ENCODE results near the gene GRM8.

GRM8 gene

DNA sequence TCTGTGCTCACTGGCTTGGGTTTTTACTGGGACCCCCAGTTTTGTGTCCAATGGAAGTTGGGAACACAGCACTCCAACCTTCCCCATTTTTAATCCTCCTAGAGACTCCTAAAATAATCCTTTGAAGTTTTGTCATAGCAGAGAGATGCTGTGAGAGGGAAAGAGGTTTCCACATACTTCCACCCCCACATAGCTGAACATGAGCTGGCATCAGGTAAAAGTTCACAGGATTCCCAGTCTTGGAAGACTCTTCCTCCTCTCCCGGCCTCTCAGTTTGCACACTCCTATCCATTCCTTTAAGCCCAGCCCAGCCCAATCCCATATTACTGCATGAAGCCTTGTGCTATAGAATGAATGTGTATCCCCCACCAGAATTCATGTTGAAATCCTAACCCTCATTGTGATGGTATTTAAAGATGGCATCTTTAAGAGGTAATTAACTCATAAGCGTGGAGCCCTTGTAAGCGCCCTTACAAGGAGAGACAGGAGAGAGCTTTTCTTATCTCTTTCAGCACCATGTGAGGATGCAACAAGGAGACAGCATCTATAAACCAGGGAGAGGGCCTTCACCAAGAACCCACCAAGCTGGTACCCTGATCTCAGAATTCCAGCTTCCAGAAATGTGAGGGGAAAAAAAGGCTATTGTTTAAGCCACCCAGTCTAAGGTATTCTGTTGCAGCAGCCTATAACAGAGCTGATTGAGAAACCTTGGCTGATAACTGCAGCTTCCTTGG is 22.4 kb downstream of the GRM8 start:
- no peak for DNase-seq (ENCODE audit: low read depth)

DNA sequence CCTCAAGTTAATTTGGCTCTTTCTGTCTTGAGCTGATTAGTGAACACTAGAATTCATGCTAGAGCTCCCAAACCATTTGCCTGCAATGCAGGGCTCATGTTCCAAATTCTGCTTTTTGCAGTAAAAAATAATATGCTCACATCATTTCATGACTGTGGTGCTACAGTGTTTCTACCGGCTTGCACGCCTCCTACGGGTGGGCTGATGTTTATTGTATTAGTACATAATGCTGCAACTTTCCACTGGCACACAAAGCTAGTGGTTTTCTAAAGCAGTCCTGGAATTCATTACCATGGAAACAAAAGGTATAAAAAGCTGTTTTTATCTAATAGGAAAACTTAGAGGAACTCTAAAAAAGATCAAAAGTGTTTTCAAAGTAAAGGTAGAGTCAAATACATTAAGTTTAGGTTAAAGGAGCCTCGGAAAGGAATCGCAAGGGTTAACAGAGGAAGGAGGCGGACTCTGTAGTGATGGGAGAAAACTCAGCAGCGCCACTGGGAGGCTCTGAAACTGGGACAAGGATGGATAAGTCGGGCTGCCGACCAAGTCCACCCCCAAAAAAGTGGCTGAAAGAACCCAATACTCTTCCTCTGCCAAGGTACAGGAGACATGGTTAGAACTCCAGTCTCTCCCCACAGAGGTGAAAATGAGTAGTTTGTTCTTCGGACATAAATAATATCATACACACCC is 25.9 kb downstream of the GRM8 start:
- DNase-seq (ENCODE audit: low read depth): no peak

DNA sequence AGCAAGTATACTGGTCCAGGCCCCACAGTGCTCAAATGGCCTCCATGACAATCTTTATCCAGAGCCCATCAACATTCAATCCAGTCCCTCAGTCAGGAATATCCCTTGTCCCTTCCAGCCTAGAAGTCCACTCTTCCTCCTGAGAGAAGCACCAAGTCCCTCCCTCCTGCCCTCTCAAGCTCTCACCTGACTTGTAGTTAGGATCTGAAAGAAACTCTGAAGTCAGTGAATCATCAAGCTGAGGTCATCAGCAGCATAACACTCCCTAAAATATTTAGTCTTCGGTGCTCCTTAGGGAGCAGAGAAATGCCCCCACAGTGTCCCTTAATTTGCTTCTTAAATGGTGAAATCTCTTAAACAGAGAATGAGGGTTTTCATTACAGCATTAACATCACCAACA is 31.0 kb downstream of the GRM8 start:
- no peak for DNase-seq (ENCODE audit: low read depth)

DNA sequence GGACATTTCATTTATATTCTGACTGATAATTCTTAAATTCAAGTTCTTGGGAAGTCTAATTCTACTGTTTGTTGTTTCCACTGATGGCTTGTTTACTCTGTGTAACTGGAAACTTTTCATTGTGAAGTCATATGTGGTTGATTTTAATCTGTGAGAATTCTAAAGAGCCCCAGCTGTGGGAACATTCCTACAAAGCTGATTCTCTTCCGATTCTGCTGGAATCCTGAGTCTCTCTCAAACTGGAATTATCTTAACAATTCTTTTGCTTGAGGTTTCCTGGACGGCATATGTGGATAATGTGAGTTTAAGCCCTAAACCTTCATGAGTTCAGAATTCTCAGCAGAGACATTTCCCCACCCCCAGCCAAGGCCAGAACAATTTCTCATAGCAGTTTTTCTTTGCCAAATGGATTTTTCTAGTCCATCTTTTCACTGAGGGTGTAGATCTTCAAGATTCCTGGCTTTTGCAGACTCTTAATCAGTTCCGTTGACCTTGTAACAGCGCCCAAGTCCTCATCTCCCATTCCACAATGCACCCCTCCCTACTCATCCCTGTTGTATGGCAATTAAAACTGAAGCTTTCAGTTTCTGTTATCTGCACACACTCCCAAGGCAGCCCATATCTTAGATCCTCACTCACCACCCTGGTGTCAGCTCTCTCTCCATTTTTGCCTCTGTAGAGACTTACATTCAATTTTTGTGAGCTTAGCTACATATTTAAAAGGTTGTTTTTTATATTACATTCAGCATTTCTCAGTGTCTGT is 37.6 kb downstream of the GRM8 start:
- no peak for DNase-seq (ENCODE audit: low read depth)

DNA sequence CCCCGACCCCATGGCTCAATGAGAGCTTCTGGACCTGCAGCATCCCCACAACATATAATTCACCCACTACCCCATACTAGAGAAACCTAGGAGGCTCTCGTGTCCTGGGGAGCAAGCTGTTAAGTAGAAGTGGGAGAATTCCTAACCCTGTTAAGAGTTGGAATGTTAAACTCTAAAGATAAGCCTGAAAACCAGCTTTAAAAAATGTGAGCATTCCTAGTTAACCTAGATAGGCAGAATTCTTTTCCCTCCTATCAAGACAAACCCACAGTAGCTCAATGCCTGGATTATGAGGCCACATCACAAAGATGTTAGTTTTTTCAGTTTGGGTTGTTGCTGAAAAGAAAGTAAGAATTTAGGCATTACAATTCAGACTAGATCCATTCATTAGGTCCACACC is 42.9 kb downstream of the GRM8 start:
- DNase-seq (ENCODE audit: low read depth): no peak

DNA sequence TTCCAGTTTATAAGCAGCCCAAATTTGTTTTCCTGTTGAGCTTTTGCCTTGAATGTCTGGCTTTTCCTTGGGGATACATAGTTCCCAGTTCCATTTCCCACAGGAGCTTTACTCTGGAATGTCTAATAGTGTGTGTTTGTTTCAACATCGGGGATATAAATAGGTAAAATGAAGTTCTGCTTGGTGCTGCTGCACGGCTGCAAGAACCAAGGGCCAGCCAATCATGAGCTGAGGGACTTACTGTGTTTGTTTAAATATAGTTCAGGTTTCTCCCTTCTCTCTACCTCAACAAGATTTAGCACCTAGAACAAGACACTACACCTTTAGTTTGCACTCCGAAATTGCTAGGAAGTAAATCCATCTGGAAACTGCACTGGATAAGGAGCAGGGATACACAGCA is 43.9 kb downstream of the GRM8 start:
- no peak for DNase-seq (ENCODE audit: low read depth)

DNA sequence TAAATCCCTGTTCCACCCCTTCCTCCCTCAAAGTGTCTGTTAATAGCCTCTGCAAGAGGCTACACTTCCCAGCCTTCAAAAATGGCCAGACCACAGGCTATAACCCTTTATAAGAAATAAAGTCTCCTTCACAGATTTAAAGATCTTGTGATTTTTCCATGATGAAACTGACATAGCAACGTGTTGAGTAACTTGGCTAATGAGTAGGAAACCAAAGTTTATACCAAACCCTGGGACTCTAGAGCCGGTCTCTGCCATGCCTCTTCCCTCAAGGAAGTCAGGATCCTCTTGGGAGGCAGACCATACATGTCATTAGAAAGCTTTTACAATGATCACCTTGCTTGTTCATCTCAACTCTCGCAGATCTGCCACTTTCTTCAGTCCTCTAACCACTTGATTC is 44.4 kb downstream of the GRM8 start:
- no peak for DNase-seq (ENCODE audit: low read depth)

DNA sequence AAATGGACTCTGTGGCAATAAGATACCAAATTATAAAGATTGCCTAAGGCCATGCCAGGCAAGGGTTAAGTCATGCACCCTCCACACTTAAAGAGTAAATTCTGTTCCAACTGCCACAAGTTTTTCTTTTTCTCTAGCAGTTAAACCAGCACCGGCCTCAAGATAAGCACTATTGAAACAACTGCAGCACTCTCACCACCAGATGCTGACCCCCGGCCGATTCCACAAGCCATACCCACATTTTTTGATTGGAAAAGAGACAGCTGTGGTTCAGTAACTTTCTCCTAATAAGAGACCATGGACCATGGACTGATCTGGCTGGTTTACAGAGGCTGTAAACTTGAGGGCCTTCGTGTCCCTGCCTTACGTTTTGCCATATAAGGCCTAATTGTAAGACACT is 44.9 kb downstream of the GRM8 start:
- DNase-seq (ENCODE audit: low read depth): no peak

DNA sequence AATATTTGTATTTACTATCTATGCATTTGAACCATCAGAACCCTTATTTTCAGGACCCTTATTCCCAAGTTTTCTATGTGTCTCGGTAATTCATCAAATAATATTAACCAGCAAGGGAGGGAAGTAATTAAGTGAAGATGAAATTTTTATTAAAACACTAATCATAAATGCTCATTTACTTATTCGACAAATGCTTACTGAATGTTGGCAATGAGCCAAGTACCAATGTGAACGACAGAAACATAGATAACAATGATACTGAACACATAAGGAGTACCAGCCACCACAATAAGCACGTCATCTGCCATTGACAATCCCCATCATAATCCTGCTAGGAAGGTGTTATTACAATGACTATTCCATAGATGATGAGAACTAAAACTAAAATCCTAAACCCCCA is 45.5 kb downstream of the GRM8 start:
- DNase-seq (ENCODE audit: low read depth): no peak

DNA sequence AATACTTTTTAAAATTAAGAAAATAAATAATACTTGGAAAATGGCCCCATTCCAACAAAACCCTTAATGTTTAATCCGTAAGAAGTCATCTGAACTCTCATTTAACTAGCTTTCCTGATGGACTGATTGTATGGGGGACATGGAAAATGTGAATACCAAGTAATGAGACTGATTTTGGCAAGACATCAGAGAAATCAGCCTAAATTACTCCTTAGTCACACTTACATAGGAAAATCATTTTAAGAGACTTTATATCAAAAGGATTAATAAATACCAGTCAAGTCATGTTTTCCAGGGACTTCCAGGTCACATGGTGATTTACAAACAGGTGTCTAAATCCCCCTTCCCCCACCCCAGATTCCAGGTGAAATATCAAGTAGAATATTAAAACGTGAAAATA is 58.2 kb downstream of the GRM8 start:
- DNase-seq (ENCODE audit: low read depth): no peak

DNA sequence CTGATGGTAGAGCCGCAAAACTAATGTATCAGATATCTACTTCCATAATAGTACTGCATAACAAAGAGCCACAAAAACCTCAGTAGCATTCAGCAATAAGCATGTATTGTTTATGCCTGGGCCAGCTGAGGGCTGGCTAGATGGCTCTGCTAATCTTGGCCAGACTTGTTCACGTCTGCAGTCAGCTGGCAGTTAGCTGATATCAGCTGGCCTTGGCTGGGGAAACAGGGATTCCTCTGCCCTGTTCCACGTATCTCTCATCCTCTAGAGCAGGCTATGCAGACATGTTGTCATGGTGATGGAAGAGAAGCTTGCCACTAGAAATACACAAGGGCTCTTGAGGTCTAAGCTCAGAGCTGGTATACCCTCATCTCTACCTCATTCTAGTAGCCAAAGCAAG is 62.9 kb downstream of the GRM8 start:
- DNase-seq (ENCODE audit: low read depth): no peak

DNA sequence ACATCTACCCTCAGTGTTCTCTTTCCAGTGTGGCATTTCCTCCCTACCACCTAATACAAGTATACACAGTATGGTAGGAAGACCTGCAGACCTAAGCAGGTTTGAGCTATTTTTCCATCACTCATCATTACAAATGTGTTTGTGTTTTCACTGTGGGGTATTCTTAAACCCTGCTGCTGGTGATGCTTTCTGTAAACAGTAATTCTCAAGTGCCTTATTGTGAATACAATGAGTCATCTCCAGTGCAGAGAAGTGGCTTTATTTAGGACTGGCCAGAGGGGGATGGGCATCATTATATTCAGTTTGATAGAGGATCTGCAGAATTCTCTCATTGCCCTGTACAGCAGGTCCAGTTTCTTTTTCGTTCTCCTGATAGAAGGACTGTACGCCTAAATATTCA is 63.7 kb downstream of the GRM8 start:
- DNase-seq (ENCODE audit: low read depth): no peak

DNA sequence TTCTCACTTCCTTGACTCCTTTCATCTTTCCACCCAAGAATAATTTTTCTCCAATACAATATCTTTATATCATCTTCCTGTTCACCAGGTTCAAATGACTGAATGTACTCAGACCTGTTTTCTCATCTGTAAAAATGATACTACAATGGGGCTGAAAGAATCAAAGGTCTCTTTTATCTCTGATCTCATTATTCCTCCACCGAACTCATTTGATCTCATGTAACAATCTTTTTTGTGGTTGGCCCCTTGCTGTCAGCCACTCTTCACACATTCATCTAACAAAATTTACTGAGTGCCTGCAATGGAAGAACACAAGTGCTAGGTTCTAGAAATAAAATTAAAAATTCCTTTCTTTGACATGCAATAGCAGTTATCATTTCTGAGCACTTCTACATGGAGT is 65.0 kb downstream of the GRM8 start:
- DNase-seq (ENCODE audit: low read depth): no peak

DNA sequence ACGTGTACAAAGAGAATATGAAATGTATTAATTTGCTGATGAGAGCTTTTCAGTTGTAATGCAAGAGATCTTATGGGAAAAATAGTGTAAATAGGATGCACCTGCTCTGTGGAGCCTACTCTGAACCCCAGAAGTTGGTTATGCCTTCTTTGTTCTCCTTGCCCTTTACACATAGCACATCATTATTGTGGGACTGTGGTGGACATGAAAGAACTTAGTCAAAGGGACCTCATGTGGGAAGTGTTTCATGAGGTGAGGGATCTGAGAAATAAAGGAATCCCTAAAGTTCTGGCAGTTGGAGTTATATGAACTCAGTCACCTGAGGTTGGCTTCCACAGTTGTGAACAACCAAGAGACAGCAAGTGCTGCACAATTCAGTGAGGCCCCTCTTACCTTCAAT is 66.1 kb downstream of the GRM8 start:
- DNase-seq (ENCODE audit: low read depth): no peak

DNA sequence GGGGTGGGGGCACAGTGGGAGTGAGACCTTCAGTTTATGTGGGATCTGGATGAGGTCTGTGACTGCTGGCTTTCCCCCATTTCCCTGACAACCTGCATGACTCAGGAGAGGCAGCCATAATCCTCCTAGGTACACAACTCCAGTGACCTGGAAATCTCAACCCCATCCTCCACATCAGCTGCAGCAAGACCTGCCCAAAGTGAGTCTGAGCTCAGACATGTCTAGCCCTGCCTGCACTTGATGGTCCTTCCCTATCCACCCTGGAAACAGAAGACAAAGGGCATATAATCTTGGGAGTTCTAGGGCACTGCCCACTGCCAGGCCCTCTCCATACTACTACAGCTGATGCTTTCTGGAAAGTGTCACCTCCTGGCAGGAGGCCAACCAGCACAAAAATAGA is 75.6 kb downstream of the GRM8 start:
- DNase-seq (ENCODE audit: low read depth): no peak

DNA sequence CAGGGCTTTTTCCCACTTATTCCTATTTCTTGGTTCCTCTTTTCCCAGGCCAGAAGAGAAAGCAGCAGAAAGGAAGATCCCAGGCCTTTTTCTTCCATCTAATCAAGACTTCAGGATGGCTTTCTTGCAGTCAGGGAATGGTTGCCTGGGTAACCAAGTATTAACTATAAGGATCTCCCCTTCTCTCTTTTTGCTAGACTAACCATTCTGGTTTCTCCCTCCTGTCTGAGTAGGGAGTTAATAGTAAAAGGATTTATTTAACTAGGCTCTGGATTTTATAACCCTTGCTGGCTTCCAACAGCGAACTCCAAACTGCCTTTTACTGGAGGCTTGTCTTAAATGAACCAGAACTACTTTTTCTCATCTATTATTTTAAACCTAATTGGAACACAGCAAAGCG is 90.4 kb downstream of the GRM8 start:
- no peak for DNase-seq (ENCODE audit: low read depth)

DNA sequence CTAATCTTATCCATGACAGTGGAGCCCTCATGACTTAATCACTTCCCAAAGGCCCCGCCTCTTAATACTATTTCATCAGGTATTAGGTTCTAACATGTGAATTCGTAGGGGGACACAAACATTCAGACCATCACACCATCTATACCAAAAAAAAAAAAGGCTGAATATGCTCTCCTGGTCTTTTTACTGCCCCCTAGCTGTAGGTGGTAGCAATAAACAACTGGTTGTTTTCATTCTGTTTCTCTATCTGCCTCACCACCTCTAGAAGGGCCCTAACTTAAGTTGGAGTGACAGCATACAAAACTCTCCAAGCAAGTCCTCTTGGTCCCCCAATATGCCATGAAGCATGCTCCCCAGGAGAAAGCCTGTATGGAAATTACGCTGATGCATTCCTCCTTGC is 94.1 kb downstream of the GRM8 start:
- DNase-seq (ENCODE audit: low read depth): no peak

DNA sequence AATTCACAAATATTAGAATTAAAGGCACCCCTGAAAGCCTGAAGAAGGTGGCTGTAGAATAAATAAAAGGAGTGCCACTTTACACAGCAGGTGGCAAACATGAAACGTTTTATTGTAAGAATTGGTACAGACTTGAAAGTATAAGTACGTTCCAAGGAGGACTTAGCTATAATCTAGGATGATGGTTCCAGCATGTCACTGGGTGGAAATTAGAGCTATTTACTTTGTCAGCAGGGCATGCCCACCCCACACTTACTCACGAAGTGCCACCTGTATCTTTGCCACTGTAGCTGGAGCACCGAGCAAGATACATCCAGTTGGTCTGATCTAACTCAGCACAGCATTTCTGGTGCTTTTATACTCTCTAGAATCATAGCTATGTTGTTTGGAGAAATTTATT is 97.8 kb downstream of the GRM8 start:
- DNase-seq (ENCODE audit: low read depth): no peak

DNA sequence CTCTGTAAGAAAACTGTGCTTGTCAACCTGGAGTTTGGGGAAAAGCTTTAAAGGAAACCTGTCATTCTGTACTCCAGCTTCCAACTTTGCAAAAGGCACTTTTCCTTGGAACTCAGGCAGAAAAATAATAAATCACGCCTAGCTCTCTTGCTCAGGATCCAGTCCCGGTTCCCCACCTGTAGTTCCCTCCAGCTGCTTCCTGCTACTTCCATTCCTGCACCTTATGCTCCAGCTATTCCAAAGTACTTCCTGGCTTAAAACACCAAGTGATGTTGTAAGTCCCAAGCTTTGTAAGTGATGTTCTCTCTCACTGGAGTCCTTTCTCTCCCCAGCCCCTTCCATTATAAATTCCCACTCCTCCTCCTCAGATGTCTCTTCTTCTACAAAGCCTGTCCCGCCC is 98.6 kb downstream of the GRM8 start:
- no peak for DNase-seq (ENCODE audit: low read depth)

DNA sequence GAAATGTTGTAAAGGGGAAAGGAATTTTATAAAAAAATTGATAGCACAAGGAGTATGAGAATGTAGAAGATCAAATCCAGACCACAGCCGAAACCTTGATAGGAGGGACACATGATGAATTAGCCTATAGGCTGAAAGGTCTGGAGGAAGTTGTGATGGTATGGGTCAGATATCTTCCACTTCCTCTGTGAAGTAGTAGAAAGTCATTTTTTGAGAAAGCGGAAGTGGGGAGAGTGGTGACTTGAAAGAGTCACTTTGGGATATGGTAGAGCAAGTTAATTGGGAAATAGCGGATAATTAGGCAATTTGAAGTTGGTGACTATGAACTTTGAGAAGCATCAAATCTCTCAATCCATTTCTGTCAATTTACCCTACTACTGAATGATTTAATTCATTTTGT is 99.4 kb downstream of the GRM8 start:
- no peak for DNase-seq (ENCODE audit: low read depth)

DNA sequence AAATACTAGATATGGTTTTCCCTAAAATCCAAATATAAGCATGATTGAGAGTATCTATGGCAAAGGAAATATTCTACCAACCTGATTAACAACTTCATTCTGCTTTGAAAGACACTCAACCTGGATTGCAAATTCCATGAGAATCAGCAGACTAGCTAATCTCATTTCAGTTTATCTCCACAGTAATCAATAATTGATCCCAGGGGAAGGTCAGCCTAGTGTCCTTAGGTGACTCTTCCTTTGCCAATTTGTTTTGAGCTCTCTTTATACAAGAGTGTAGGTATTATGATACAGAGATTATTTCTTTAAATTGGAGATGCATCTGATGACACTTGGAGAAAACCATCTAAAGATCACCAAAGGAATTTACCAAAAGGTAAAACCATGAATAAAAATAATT is 100.3 kb downstream of the GRM8 start:
- DNase-seq (ENCODE audit: low read depth): no peak

DNA sequence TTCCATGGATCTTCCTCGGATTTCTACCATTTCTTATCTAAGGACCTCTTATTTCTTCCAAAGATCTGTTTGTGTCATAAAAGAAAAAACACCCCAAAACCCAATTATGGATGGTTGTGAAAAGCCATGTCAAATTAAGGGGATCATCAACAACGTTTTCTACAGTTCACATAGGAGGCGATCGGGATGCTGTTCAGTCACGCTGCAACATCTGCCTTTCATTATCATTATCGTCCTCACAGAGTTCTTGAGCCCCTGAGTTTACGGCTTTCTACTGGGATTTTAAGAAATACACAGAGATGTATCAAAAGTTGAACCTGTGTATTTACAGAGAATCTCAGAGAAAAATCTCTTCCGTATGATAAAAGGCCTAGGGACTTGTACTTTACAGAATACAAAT is 101.4 kb downstream of the GRM8 start:
- DNase-seq (ENCODE audit: low read depth): no peak

DNA sequence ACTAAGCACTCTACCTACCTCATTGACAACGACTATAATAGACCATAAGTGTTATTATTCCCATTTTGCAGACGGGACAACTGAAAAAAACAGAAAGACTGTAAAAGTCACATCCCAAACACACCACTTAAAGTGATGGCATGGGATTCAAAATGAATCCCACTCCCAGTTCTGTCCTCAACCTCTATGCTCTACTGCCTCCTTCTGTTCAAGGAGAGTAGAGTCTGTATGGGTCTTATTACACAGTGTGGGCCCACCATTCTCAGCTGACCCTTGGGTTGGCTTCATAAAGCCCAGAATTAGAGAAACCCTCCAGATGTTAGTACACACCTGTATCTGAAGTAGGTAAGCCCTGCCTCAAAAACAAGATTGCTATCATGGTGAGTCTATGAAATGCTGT is 102.2 kb downstream of the GRM8 start:
- DNase-seq (ENCODE audit: low read depth): no peak

All from T follicular helper cell (primary cell).